HG03108 (cell line): Measurements from ENCODE around the gene UBASH3B.

Source experiments
- ATAC-seq: cut with Tn5 transposase; IDR thresholded peaks from one replicate; pipeline ENCODE4 v1.9.1; 2021; ENCODE audit warnings: moderate library complexity; ENCODE audit not compliant: unreplicated experiment

The UBASH3B gene

GRCh38 chr11:122706291-122707088 is 51.0 kb downstream of the UBASH3B start:
- ATAC-seq, result no peak

- no peak for ATAC-seq
Observed at GRCh38 chr11:122707111-122707510, 51.6 kb downstream of the UBASH3B start.

- ATAC-seq, result no peak
Observed at GRCh38 chr11:122707901-122708300, 52.4 kb downstream of the UBASH3B start.

- no peak for ATAC-seq
Observed at GRCh38 chr11:122709039-122709760, 53.7 kb downstream of the UBASH3B start.

GRCh38 chr11:122711362-122711761 is 55.8 kb downstream of the UBASH3B start:
- ATAC-seq, result no peak

GRCh38 chr11:122711831-122712381 is 56.4 kb downstream of the UBASH3B start:
- ATAC-seq, result no peak

GRCh38 chr11:122714004-122714403 is 58.5 kb downstream of the UBASH3B start:
- ATAC-seq, result peak; percentile 43

- no peak for ATAC-seq
Observed at GRCh38 chr11:122714484-122714883, 59.0 kb downstream of the UBASH3B start.

- ATAC-seq, result no peak
Observed at GRCh38 chr11:122715548-122716440, 60.3 kb downstream of the UBASH3B start.

- ATAC-seq, result peak; percentile 81
Observed at GRCh38 chr11:122717264-122717867, 61.8 kb downstream of the UBASH3B start.

GRCh38 chr11:122720107-122720881 is 64.8 kb downstream of the UBASH3B start:
- no peak for ATAC-seq

- ATAC-seq, result no peak
Observed at GRCh38 chr11:122721201-122721963, 65.9 kb downstream of the UBASH3B start.

GRCh38 chr11:122721964-122722266 is 66.4 kb downstream of the UBASH3B start:
- ATAC-seq, result no peak

- no peak for ATAC-seq
Observed at GRCh38 chr11:122723106-122723505, 67.6 kb downstream of the UBASH3B start.

GRCh38 chr11:122723576-122723975 is 68.1 kb downstream of the UBASH3B start:
- ATAC-seq, result no peak

- ATAC-seq, result no peak
Observed at GRCh38 chr11:122724520-122724919, 69.0 kb downstream of the UBASH3B start.

GRCh38 chr11:122726028-122726427 is 70.5 kb downstream of the UBASH3B start:
- no peak for ATAC-seq

- ATAC-seq, result peak; percentile 81
Observed at GRCh38 chr11:122727101-122727929, 71.8 kb downstream of the UBASH3B start.
